Osteocyte (in vitro differentiated cells): ENCODE results near the gene BRWD1. TPM values are rescaled to one million over a fixed set of nuclear protein-coding genes. Genes with fewer than 3 reads are reported as not detected.

Experiments used
- DNase-seq: peaks from one replicate; pipeline ENCODE4 v3.0.0; 2021; ENCODE audit warnings: mixed read lengths; ENCODE audit not compliant: unreplicated experiment; ENCODE audit errors: extremely low spot score
- H3K27ac Mint-ChIP-seq: one replicate; pipeline ENCODE4 v1.8.0; 2021; ENCODE audit warnings: mild to moderate bottlenecking, mixed read lengths; ENCODE audit not compliant: unreplicated experiment
- H3K27me3 Mint-ChIP-seq: one replicate; pipeline ENCODE4 v1.8.0; 2021; ENCODE audit warnings: mixed read lengths; ENCODE audit not compliant: unreplicated experiment
- H3K36me3 Mint-ChIP-seq: one replicate; pipeline ENCODE4 v1.8.0; 2021; ENCODE audit warnings: mixed read lengths; ENCODE audit not compliant: unreplicated experiment
- H3K4me1 Mint-ChIP-seq: one replicate; pipeline ENCODE4 v1.8.0; 2021; ENCODE audit warnings: mixed read lengths; ENCODE audit not compliant: unreplicated experiment
- H3K4me3 Mint-ChIP-seq: one replicate; pipeline ENCODE4 v1.8.0; 2021; ENCODE audit warnings: mild to moderate bottlenecking, moderate library complexity, mixed read lengths; ENCODE audit not compliant: unreplicated experiment
- H3K9me3 Mint-ChIP-seq: one replicate; pipeline ENCODE4 v1.8.0; 2021; ENCODE audit warnings: mixed read lengths; ENCODE audit not compliant: unreplicated experiment
- total RNA-seq: library from RNA; stranded (reverse); gene quantifications from 2 replicates; pipeline ENCODE4 v1.2.1, GENCODE V29; 2021
- TF ChIP-seq, protein P1 (sequence below): fragments of 200-600 bp; sonication (generic); IDR thresholded peaks from 2 replicates; pipeline ENCODE4 v1.5.0; 2021; ENCODE audit warnings: antibody characterized with exemption, mild to moderate bottlenecking, moderate library complexity

The BRWD1 gene
- total RNA-seq, 1 donor from 2014 or later = 40.8 TPM

DNA sequence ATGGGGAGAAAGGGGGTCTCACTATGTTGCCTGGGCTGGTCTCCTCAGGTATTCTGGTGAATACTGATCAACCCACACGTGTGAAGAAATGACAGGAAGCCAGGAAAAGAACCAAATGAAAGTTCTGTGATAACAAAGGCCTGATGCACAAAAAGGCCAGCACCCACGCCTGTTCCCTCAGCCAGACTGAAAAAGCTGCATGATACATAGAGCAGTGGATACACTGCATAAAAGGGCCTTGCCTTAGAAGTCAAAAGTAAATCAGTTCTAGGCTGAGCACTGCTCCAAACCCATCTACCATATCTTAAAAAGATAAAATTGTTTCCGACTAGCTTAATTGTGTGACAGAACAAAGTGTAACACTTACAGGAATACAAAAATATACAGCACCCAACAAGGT, 93.3 kb downstream of the BRWD1 start:
- no peak for DNase-seq
- peaks cover 52% of the 10 kb centered on the region for H3K36me3 Mint-ChIP-seq
- no peak overlapping the region for H3K4me3 Mint-ChIP-seq
- no peaks in the 10 kb centered on the region for H3K4me1 Mint-ChIP-seq
- H3K27me3 Mint-ChIP-seq = no peaks in the 10 kb centered on the region
- TF ChIP-seq, protein P1, sequence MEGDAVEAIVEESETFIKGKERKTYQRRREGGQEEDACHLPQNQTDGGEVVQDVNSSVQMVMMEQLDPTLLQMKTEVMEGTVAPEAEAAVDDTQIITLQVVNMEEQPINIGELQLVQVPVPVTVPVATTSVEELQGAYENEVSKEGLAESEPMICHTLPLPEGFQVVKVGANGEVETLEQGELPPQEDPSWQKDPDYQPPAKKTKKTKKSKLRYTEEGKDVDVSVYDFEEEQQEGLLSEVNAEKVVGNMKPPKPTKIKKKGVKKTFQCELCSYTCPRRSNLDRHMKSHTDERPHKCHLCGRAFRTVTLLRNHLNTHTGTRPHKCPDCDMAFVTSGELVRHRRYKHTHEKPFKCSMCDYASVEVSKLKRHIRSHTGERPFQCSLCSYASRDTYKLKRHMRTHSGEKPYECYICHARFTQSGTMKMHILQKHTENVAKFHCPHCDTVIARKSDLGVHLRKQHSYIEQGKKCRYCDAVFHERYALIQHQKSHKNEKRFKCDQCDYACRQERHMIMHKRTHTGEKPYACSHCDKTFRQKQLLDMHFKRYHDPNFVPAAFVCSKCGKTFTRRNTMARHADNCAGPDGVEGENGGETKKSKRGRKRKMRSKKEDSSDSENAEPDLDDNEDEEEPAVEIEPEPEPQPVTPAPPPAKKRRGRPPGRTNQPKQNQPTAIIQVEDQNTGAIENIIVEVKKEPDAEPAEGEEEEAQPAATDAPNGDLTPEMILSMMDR = no peak
- H3K9me3 Mint-ChIP-seq = no peaks in the 10 kb centered on the region
- H3K27ac Mint-ChIP-seq = no peak overlapping the region

DNA sequence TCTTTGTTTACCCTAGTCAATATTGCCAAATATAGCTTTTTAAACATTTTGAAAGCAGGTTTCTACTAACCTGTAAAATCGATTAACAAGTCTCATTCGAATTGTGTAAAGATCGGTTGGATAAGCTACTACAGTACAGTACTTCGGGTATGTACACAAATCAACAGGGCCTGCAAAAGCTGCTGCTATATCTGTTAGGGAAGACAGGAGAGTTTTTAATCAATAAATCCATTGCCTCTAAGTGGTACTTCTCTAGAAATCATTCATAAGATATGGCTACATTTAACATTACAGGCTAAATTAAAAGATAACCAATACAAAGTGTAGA, 95.4 kb downstream of the BRWD1 start:
- H3K36me3 Mint-ChIP-seq = peaks cover 46% of the 10 kb centered on the region
- H3K4me1 Mint-ChIP-seq = no peaks in the 10 kb centered on the region
- H3K9me3 Mint-ChIP-seq = no peaks in the 10 kb centered on the region
- H3K27ac Mint-ChIP-seq = no peak overlapping the region
- no peaks in the 10 kb centered on the region for H3K27me3 Mint-ChIP-seq
- TF ChIP-seq, protein P1 = no peak
- no peak for DNase-seq
- no peak overlapping the region for H3K4me3 Mint-ChIP-seq

DNA sequence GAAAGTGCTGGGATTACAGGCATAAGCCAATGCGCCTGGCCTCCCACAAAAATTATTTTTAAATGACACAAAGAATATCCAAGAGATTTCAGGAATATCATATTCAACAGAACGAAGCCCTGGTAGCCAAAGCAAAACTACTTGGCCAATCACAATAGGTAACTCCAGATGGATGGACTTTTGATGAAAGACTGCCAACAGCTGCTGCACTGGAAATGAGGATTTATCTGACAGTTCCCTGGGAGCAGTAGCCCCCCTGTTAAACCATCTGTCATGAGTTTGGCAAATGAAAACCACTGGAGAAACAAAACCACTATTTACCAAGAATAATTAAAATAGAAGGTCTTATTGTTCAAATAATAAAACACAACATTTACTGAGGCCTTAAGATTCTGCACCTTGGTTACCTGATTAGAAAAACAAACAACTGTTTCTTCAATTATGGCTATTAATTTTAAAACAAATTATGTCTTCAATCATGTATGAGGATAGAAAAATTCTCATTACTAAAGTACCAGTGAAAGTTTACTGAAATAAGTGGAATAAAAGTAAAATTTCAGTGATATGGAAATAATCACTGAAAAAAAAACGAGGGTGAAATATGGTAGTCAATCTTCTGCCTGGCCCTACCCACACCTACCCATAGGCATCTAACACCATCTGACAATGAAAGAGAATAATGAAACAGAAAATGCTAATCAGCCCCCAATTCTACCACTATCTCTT, 95.9 kb downstream of the BRWD1 start:
- Mint-ChIP-seq H3K27me3 (no peaks in the 10 kb centered on the region), H3K9me3 (no peaks in the 10 kb centered on the region), H3K4me1 (no peaks in the 10 kb centered on the region), H3K27ac (no peak overlapping the region), H3K4me3 (no peak overlapping the region), H3K36me3 (peaks cover 46% of the 10 kb centered on the region)
- TF ChIP-seq, protein P1 = no peak
- no peak for DNase-seq

DNA sequence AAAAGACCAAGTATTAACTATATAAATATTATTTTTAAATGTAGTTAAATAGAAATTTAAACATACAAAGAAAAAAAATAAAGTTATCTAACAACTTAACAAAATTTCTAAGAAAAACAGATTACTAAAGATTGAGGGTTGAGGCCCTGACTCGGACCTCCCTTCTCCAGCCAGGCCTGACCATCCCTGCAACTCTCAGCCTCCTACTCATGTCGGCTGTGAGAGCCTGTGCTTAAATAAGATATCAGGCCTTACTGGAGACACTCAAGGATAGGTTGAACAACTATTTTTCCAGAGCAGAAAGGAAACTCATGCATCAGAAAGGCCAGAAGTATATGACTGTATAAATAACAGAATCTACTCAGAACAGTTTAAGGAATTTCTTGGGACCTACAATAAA, 97.1 kb downstream of the BRWD1 start:
- Mint-ChIP-seq H3K36me3 (peaks cover 46% of the 10 kb centered on the region), H3K4me3 (no peak overlapping the region), H3K4me1 (no peaks in the 10 kb centered on the region), H3K27me3 (no peaks in the 10 kb centered on the region), H3K27ac (no peak overlapping the region), H3K9me3 (no peaks in the 10 kb centered on the region)
- TF ChIP-seq, protein P1 = no peak
- no peak for DNase-seq

DNA sequence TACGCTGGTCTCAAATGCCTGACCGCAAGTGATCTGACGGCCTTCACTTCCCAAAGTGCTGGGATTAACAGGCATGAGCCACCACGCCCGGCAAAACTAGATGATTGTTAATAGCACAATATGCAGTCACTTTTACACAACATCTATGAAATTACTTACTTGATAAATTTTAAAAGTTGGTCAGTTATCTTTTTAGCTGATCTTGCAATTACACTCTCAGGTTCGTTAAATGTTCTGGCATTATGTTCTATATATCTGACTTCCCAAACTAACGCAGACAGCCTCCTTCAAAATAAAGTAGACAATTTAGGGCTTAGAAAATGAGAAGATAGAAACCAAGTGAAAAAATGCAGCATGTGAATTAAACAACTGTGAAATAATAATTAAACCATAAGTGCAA, 98.4 kb downstream of the BRWD1 start:
- no peak overlapping the region for H3K27ac Mint-ChIP-seq

More for the DNA sequence above, 98.4 kb downstream of the BRWD1 start:
- no peaks in the 10 kb centered on the region for H3K27me3 Mint-ChIP-seq
- H3K4me3 Mint-ChIP-seq = no peak overlapping the region
- no peak for DNase-seq
- H3K4me1 Mint-ChIP-seq = no peaks in the 10 kb centered on the region
- peaks cover 52% of the 10 kb centered on the region for H3K36me3 Mint-ChIP-seq
- TF ChIP-seq, protein P1 = no peak
- no peaks in the 10 kb centered on the region for H3K9me3 Mint-ChIP-seq
